SK-N-SH (cell line): ENCODE measurements around the gene CCDC88C. TPM values are rescaled to one million over a fixed set of nuclear protein-coding genes. Genes with fewer than 3 reads are reported as not detected.

ENCODE experiments used
- CTCF ChIA-PET: fragments of 300-600, 350-600 bp; formaldehyde crosslinking; extraction: SDS; loops from one replicate; lab custom pipeline; 2021; lab: Yijun Ruan, JAX
- POLR2A ChIA-PET: fragments of 350-600 bp; sonication (Branson Sonifier 250); formaldehyde crosslinking; extraction: SDS; loops from one replicate; lab custom pipeline; 2020; ENCODE audit warnings: antibody characterized with exemption, inconsistent platforms; lab: Yijun Ruan, JAX
- DNase-seq: peaks from one replicate; pipeline ENCODE4 v3.0.0; 2012
- H2AFZ ChIP-seq: fragments of 200-600 bp; sonication (generic); 2 replicates; pipeline ENCODE4 v1.8.1; 2016; ENCODE audit warnings: antibody characterized with exemption, mild to moderate bottlenecking, low read depth
- H3F3A ChIP-seq: fragments of 200-600 bp; sonication (generic); replicated peaks from 2 replicates; pipeline ENCODE3; 2016; ENCODE audit warnings: antibody characterized with exemption, mild to moderate bottlenecking; ENCODE audit not compliant: insufficient read depth
- H3K27ac ChIP-seq, 2 experiments: fragments of 200-500 bp in 1 of 2; fragments of 200-600 bp in 1 of 2; sonication (Bioruptor generic) in 1 of 2; sonication (generic), shearing (Covaris generic) in 1 of 2; 2 replicates each; pipeline versions ENCODE4 v1.5.1 to v1.6.1; 2014 to 2016; ENCODE audit warnings: low read depth in 2 of 2, inconsistent platforms in 1 of 2, low read length in 1 of 2, mild to moderate bottlenecking in 1 of 2, mixed read lengths in 1 of 2
- H3K27me3 ChIP-seq: fragments of 200-600 bp; sonication (generic), shearing (Covaris generic); 2 replicates; pipeline ENCODE4 v1.6.1; 2016; ENCODE audit warnings: mixed run types; ENCODE audit not compliant: insufficient read depth
- H3K36me3 ChIP-seq, 2 experiments: fragments of 200-500 bp in 1 of 2; fragments of 200-600 bp in 1 of 2; sonication (Bioruptor generic) in 1 of 2; sonication (generic) in 1 of 2; replicated peaks in 1 of 2; 2 replicates each; pipeline versions ENCODE3 to v1.5.1; 2014 to 2016; ENCODE audit warnings: low read length in 1 of 2, mild to moderate bottlenecking in 1 of 2; ENCODE audit not compliant: insufficient read depth in 2 of 2, control insufficient read depth in 1 of 2
- H3K4me1 ChIP-seq, 2 experiments: fragments of 200-500 bp in 1 of 2; fragments of 200-600 bp in 1 of 2; sonication (Bioruptor generic) in 1 of 2; sonication (generic), shearing (Covaris generic) in 1 of 2; 2 replicates each; pipeline versions ENCODE4 v1.5.1 to v1.6.1; 2014 to 2016; ENCODE audit warnings: low read depth in 1 of 2, low read length in 1 of 2, mixed run types in 1 of 2; ENCODE audit not compliant: insufficient read depth in 2 of 2, control insufficient read depth in 1 of 2
- H3K4me2 ChIP-seq: fragments of 200-600 bp; sonication (generic), shearing (Covaris generic); 2 replicates; pipeline ENCODE4 v1.6.1; 2017; ENCODE audit warnings: mixed run types
- H3K4me3 ChIP-seq, 2 experiments: fragments of 200-500 bp in 1 of 2; fragments of 200-600 bp in 1 of 2; sonication (Bioruptor generic) in 1 of 2; sonication (generic), shearing (Covaris generic) in 1 of 2; 2 replicates each; pipeline versions ENCODE4 v1.5.1 to v1.8.1; 2014 to 2016; ENCODE audit warnings: low read depth in 2 of 2, inconsistent platforms in 1 of 2, low read length in 1 of 2, mild to moderate bottlenecking in 1 of 2, mixed read lengths in 1 of 2, moderate library complexity in 1 of 2
- H3K79me2 ChIP-seq: fragments of 200-600 bp; sonication (generic); 2 replicates; pipeline ENCODE4 v1.8.1; 2017; ENCODE audit warnings: mild to moderate bottlenecking; ENCODE audit not compliant: insufficient read depth
- H3K9ac ChIP-seq: fragments of 200-600 bp; sonication (generic); 2 replicates; pipeline ENCODE4 v1.6.1; 2017; ENCODE audit warnings: mixed run types
- H3K9me2 ChIP-seq: fragments of 200-600 bp; sonication (generic); 2 replicates; pipeline ENCODE4 v1.6.1; 2017; ENCODE audit warnings: mixed run types
- H3K9me3 ChIP-seq: fragments of 200-600 bp; sonication (generic); 2 replicates; pipeline ENCODE4 v1.6.1; 2017; ENCODE audit warnings: mixed run types, mild to moderate bottlenecking, moderate library complexity
- H4K20me1 ChIP-seq: fragments of 200-600 bp; sonication (generic); 2 replicates; pipeline ENCODE4 v1.6.1; 2017; ENCODE audit warnings: mild to moderate bottlenecking, mixed run types; ENCODE audit not compliant: insufficient read depth
- EP300 ChIP-seq, 2 experiments: IDR thresholded peaks; 2 replicates each; pipeline versions ENCODE4 v1.4.0 to v1.6.1; 2012; ENCODE audit warnings: borderline replicate concordance in 1 of 2, low read depth in 1 of 2, low read length in 1 of 2
- FOXJ3 ChIP-seq: sonication (generic); formaldehyde crosslinking; IDR thresholded peaks from 2 replicates; pipeline ENCODE4 v1.5.1; 2020; ENCODE audit warnings: mild to moderate bottlenecking, missing genetic modification reagents
- FOXM1 ChIP-seq: IDR thresholded peaks from 2 replicates; pipeline ENCODE4 v1.4.0; 2012; ENCODE audit warnings: low read depth, mild to moderate bottlenecking
- GABPA ChIP-seq: IDR thresholded peaks from 2 replicates; pipeline ENCODE4 v1.4.0; 2012; ENCODE audit warnings: low read depth, mild to moderate bottlenecking
- MXI1 ChIP-seq: IDR thresholded peaks from 2 replicates; pipeline ENCODE4 v1.6.1; 2012; ENCODE audit warnings: mild to moderate bottlenecking, low read depth, low read length, improper control_type of control experiment
- NRF1 ChIP-seq: IDR thresholded peaks from 2 replicates; pipeline ENCODE4 v1.6.1; 2012; ENCODE audit warnings: low read depth, mild to moderate bottlenecking, low read length
- RCOR1 ChIP-seq: fragments of 150-350 bp; IDR thresholded peaks from 2 replicates; pipeline ENCODE4 v1.6.1; 2017; ENCODE audit warnings: antibody characterized with exemption, low read length
- RFX5 ChIP-seq: IDR thresholded peaks from 2 replicates; pipeline ENCODE4 v1.6.1; 2012; ENCODE audit warnings: mild to moderate bottlenecking, improper control_type of control experiment, low read length
- SIN3A ChIP-seq: IDR thresholded peaks from 2 replicates; pipeline ENCODE4 v1.6.1; 2012; ENCODE audit warnings: low read depth, mild to moderate bottlenecking, low read length, moderate library complexity, borderline replicate concordance
- SMC3 ChIP-seq: IDR thresholded peaks from 2 replicates; pipeline ENCODE4 v1.6.1; 2012; ENCODE audit warnings: low read depth, low read length, improper control_type of control experiment
- USF1 ChIP-seq: IDR thresholded peaks from 2 replicates; pipeline ENCODE4 v1.4.0; 2012; ENCODE audit warnings: low read depth, borderline replicate concordance
- USF2 ChIP-seq: fragments of 150-350 bp; IDR thresholded peaks from 2 replicates; pipeline ENCODE4 v1.6.1; 2017; ENCODE audit warnings: antibody characterized with exemption, low read length, low read depth, borderline replicate concordance
- YY1 ChIP-seq: IDR thresholded peaks from 2 replicates; pipeline ENCODE4 v1.4.0; 2012; ENCODE audit warnings: low read depth, mild to moderate bottlenecking
- WGBS: methylation state at CpG from one replicate; pipeline ENCODE4 v1.1.6; 2017; ENCODE audit warnings: low lambda C conversion rate; 5-methylcytosine and 5-hydroxymethylcytosine counted together
- polyA plus RNA-seq, 3 experiments: library from polyadenylated mRNA; depleted of rRNA; stranded (reverse); fragments of >200 nt; gene quantifications; 2 replicates each; pipeline ENCODE4 v1.2.3, GENCODE V29; 2012
- TF ChIP-seq, protein P1 (sequence below): fragments of 200-600 bp; sonication (generic); IDR thresholded peaks from 2 replicates; pipeline ENCODE4 v1.6.1; 2017; ENCODE audit warnings: antibody characterized with exemption, mild to moderate bottlenecking, moderate library complexity
- TF ChIP-seq, protein P2 (sequence below): IDR thresholded peaks from 2 replicates; pipeline ENCODE4; 2012
- TF ChIP-seq, protein P3 (sequence below): IDR thresholded peaks from 2 replicates; pipeline ENCODE4 v1.4.0; 2012; ENCODE audit warnings: low read depth
- TF ChIP-seq, protein P4 (sequence below): fragments of 150-350 bp; IDR thresholded peaks from 2 replicates; pipeline ENCODE4 v1.6.1; 2016; ENCODE audit warnings: mild to moderate bottlenecking, low read depth, low read length

CCDC88C gene
- polyA plus RNA-seq, 1 of the 3 experiments (the other 2 are of a cell fraction) = 0.39 TPM

- TF ChIP-seq USF2 = no peak
- TF ChIP-seq, protein P1, sequence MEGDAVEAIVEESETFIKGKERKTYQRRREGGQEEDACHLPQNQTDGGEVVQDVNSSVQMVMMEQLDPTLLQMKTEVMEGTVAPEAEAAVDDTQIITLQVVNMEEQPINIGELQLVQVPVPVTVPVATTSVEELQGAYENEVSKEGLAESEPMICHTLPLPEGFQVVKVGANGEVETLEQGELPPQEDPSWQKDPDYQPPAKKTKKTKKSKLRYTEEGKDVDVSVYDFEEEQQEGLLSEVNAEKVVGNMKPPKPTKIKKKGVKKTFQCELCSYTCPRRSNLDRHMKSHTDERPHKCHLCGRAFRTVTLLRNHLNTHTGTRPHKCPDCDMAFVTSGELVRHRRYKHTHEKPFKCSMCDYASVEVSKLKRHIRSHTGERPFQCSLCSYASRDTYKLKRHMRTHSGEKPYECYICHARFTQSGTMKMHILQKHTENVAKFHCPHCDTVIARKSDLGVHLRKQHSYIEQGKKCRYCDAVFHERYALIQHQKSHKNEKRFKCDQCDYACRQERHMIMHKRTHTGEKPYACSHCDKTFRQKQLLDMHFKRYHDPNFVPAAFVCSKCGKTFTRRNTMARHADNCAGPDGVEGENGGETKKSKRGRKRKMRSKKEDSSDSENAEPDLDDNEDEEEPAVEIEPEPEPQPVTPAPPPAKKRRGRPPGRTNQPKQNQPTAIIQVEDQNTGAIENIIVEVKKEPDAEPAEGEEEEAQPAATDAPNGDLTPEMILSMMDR = no peak
- no peak for TF ChIP-seq FOXJ3 (CRISPR knock-in tag)
- no peak for TF ChIP-seq SIN3A
- TF ChIP-seq GABPA = no peak
- TF ChIP-seq, protein P2, sequence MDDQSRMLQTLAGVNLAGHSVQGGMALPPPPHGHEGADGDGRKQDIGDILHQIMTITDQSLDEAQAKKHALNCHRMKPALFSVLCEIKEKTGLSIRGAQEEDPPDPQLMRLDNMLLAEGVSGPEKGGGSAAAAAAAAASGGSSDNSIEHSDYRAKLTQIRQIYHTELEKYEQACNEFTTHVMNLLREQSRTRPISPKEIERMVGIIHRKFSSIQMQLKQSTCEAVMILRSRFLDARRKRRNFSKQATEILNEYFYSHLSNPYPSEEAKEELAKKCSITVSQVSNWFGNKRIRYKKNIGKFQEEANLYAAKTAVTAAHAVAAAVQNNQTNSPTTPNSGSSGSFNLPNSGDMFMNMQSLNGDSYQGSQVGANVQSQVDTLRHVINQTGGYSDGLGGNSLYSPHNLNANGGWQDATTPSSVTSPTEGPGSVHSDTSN = no peak
- no peak for TF ChIP-seq MXI1
- TF ChIP-seq NRF1 = no peak
- TF ChIP-seq EP300 (IDR thresholded peaks at IDR 0.05; ENCODE audit: borderline replicate concordance in 1 of 2, low read depth in 1 of 2, low read length in 1 of 2) = no peak
- TF ChIP-seq YY1 = no peak
- H3K4me2 ChIP-seq = no peak overlapping the region
- H2AFZ ChIP-seq = no peak overlapping the region
- no peak overlapping the region for H3K27ac ChIP-seq
- peaks cover 9% of the 10 kb centered on the region for H3K27me3 ChIP-seq
- H3K9me2 ChIP-seq = no peaks in the 10 kb centered on the region
- DNase-seq = no peak
- ChIA-PET CTCF (interaction anchor here (1.2 to 13.5 kb wide), 2 partner anchors 35 to 88 kb away, joined by 4 to 300 read pairs; no protein-coding TSS in a partner anchor), POLR2A (no interaction called here)
- H3K4me3 ChIP-seq = no peak overlapping the region
- no peaks in the 10 kb centered on the region for H3K79me2 ChIP-seq
- H3K9ac ChIP-seq = no peak overlapping the region
- H3K4me1 ChIP-seq = peaks cover 0 to 15% of the 10 kb centered on the region in 2 experiments; a peak in 2 of 4 replicates
- no peaks in the 10 kb centered on the region for H4K20me1 ChIP-seq
- H3F3A ChIP-seq = peaks cover 3% of the 10 kb centered on the region
- no peaks in the 10 kb centered on the region for H3K36me3 ChIP-seq
- no peaks in the 10 kb centered on the region for H3K9me3 ChIP-seq
- WGBS = 78% methylated on average over 5 of the region's 5 CpGs
Observed at GRCh38 chr14:91412939-91413338, 4.7 kb downstream of the CCDC88C start.

DNA sequence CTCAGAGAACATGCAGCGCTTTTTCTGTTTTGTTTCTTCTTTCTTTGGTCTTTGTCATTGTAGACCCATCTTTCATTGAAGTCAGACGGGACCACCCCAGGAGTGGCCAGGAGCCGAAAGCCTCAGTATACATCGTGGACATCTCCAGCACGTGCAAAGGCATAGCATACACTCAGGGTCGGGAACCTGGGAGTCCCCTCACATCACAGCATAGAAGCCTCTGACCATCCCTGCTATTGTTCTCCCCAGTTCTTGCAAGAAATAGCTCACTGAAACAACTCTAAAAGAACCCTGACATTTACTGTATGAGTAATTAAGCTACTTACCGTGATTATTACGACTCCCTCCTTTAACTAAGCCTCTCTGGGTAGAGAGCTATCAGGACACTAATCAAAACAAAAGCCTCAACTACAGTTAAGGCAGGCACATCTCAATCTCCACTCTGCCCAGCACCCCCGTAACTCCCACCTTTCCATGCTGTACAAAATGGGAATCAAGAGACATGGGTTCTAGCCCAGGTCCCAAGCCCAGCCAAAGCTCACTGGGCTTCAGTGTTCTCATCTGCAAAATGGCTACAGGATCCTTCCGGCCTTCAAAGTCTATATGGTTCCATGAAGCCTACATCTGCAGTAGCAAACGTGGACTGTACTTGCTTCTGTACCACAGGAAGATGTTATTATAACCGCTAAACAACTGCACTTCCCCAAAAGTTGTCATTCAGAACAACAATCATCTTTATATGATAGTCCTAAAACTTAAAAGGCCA is 6.7 kb downstream of the CCDC88C start:
- CTCF ChIA-PET = interaction anchor here (1.7 to 13.5 kb wide), 2 partner anchors 10 to 86 kb away, joined by 3 to 300 read pairs; no protein-coding TSS in a partner anchor
- WGBS = 76% methylated on average over 12 of the region's 12 CpGs
- H3K4me3 ChIP-seq = no peak overlapping the region
- H3F3A ChIP-seq = peaks cover 1% of the 10 kb centered on the region
- H3K9me2 ChIP-seq = no peaks in the 10 kb centered on the region
- no peaks in the 10 kb centered on the region for H4K20me1 ChIP-seq
- H3K9ac ChIP-seq = no peak overlapping the region
- H3K27ac ChIP-seq = no peak overlapping the region
- H2AFZ ChIP-seq = no peak overlapping the region
- POLR2A ChIA-PET = interaction anchor here (0.6 kb wide), 1 partner anchor 84 kb away, joined by 3 read pairs; no protein-coding TSS in a partner anchor
- no peaks in the 10 kb centered on the region; the same call in 1 of the 2 replicates for H3K27me3 ChIP-seq
- H3K9me3 ChIP-seq = no peaks in the 10 kb centered on the region
- no peaks in the 10 kb centered on the region for H3K36me3 ChIP-seq
- no peaks in the 10 kb centered on the region for H3K79me2 ChIP-seq
- DNase-seq = no peak
- H3K4me2 ChIP-seq = no peak overlapping the region
- peaks cover 0 to 4% of the 10 kb centered on the region in 2 experiments; a peak in 1 of 4 replicates for H3K4me1 ChIP-seq
- TF ChIP-seq, protein P3, sequence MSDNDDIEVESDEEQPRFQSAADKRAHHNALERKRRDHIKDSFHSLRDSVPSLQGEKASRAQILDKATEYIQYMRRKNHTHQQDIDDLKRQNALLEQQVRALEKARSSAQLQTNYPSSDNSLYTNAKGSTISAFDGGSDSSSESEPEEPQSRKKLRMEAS = no peak
- TF ChIP-seq FOXM1 (no peak), SMC3 (no peak), RCOR1 (no peak), RFX5 (no peak), USF1 (no peak), USF2 (no peak), SIN3A (no peak), MXI1 (no peak)
- TF ChIP-seq, protein P4, sequence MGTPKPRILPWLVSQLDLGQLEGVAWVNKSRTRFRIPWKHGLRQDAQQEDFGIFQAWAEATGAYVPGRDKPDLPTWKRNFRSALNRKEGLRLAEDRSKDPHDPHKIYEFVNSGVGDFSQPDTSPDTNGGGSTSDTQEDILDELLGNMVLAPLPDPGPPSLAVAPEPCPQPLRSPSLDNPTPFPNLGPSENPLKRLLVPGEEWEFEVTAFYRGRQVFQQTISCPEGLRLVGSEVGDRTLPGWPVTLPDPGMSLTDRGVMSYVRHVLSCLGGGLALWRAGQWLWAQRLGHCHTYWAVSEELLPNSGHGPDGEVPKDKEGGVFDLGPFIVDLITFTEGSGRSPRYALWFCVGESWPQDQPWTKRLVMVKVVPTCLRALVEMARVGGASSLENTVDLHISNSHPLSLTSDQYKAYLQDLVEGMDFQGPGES = no peak
